ENCODE data around the gene AQP12B.

GRCh38 chr2:240689975-240690374 lies 7.3 kb upstream of the AQP12B start:
- TF ChIP-seq EZH2 (IDR thresholded peaks at IDR 0.05), result no peak
- TF ChIP-seq POLR2AphosphoS5 (IDR thresholded peaks at IDR 0.05; ENCODE audit: borderline replicate concordance, low read depth, low read length), result no peak
